HS-5 (cell line): Measurements from ENCODE around the gene NATD1.

Source experiments
- DNase-seq: peaks from one replicate; pipeline ENCODE4 v3.0.0-alpha.2; 2012; ENCODE audit warnings: low read depth

The NATD1 gene

GRCh38 chr17:21289902-21290571 lies 36.8 kb upstream of the NATD1 start:
- DNase-seq, result no peak

- DNase-seq, result no peak
Observed at GRCh38 chr17:21289175-21289901, 36.1 kb upstream of the NATD1 start.

DNA sequence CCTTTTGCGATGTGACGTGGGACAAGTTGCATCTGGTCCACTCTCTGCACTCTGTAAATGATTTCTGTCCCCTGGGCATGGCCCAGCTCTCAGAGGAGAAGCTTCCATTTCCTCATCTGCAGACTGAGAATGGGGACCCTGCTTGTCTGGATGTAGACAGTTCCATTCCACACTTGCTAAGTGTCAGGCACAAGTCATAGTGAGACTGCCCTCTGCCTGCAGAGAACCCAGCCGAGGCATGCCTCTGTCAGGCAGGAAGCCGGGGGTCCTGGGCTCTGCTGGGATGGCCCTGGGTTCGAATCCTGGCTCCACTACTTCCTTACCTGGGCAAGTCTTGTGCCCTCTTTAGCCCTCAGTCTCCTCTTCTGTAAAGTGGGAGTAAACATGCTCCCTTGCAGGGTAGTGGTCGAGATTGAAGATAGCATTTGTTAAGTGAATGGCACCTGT lies 35.4 kb upstream of the NATD1 start:
- DNase-seq, result no peak

GRCh38 chr17:21287703-21288449 lies 34.7 kb upstream of the NATD1 start:
- DNase-seq, result peak; percentile 89

- DNase-seq, result no peak
Observed at GRCh38 chr17:21286909-21287702, 33.9 kb upstream of the NATD1 start.

DNA sequence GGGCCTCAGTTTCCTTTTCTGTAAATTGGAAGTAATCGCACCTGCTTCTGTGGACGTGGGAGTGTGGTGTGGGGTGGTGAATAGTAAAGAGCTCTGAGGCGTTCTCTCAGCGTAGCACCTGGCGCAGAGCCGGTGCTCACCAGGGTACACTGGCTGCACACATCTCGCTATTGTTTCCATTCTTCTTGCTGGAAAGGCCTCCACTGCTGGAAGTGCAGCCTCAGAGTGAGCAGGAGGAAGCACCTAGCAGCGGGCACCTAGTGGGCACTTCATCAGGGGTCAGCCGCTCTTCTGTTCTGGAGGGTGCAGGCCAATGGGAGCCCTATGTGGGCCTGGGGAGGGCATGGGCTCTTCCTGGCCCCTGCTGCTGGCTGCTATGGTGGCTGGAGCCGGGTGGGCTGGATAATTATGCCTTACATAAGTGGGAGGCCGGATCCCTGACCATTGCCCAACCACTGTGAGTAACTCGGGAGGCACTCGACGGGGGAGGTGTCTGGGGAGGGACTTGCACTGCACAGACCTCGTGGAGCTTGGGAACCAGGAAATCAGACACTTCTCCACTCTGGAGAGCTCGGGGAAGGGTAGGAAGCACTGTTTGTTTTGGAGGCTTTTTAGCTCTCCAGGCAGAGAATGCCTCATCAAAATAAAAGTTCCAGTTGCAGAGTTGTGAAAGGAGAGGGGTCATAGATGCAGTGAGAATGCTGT lies 33.0 kb upstream of the NATD1 start:
- DNase-seq, result peak; percentile 91

- no peak for DNase-seq
Observed at GRCh38 chr17:21285164-21286065, 32.2 kb upstream of the NATD1 start.

DNA sequence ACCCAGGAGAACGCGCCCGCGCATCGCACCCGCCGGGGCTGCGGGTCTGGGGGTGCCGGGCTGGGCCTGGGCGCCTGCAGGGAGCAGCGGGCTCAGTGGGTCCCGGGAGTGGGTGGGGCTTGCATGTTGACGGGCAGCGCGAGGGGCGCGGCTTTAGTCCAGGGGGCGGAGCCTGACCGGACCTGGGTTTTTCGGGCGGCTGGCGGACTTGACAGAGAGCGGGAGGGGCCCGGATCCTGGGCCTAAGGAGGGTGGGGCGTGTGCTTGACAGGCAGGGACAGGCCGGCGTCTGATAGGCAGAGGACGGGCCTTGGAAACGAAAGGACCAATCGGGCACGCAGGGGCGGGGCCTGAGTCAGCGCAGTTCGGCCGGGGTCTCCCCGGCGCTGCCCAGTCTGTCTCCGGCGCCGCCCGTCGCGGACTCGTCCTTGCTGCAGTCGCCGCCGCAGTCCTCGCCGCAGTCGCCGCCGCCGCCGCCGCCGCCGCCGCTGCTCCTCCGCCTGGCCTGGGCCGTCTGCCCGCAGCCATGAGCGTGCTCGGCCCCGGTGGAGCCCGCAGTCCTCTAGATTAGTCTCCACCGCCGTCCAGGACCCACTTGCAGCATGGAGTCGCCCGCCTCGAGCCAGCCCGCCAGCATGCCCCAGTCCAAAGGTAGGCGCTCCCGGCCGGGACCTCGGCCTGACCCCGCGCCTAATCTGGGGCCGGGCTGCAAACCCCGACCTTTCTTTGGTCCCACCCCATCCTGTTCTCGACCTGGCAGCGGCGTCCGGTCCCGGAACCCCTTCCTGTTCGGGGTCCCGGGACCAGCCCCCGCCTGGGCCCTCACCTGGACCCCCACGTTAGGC lies 31.3 kb upstream of the NATD1 start, which contains the start of gene MAP2K3:
TSS of gene MAP2K3 (plus strand) at position 393 of the 845 bp plus-strand sequence. CDS start at position 603, 210 bp downstream.
- DNase-seq, result peak; percentile 91

DNA sequence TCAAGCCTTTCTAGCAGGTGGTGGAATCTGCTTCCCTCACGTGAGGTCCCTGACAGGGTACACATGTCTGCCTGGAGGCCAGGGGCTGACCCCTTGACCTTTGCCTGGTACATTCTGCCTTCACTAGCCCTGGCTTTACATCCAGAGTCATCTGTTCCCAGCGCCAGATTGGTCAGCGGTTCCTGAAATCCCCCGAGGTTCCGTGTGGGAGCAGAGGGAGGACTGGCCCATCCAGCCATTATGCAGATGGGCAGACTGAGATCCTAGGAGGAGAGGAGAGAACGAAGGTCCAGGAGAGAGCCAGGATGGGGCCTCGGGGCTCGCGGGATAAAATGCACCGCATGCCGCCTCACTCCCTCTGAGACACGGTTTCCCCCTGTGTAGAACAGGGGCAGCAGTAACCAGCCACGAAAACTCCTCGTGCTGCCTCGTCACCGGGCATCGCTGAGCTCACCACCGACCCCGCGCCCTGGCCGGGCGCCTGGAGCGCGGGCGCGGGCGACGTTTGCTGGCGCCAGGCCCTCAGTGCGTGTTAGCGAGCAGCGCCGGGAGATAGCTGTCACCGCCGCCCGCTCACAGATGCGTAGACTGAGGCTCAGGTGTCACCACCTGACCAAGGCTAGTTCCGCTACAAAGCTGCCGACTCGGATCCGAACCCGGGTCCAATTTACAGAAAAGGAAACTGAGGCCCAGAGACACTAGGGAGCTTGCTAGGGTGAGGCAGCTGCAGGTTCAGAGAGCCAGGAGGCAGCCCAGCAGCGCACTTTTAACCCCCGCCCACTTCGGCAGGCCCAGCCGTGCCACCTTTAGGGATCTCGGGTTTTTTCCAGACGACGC lies 30.5 kb upstream of the NATD1 start:
- no peak for DNase-seq

DNA sequence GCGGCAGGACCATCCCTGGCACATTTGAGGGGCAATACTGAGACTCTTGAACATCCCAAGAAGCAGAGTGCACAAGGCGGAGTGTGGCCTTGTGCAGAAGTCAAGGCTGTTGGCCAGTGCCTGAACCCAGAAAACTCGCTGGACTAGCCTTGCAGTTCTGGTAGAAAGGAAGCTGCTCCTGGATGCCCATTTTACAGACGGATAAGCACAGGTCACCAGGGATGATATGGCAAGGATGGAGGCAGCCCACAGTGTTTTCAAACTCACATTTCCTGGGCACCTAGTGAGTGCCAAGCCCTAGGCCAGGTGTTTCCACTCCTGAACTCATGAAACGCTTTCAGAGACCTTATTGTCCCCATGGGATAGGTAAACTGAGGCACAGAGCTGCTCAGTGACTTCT lies 29.6 kb upstream of the NATD1 start:
- no peak for DNase-seq

DNA sequence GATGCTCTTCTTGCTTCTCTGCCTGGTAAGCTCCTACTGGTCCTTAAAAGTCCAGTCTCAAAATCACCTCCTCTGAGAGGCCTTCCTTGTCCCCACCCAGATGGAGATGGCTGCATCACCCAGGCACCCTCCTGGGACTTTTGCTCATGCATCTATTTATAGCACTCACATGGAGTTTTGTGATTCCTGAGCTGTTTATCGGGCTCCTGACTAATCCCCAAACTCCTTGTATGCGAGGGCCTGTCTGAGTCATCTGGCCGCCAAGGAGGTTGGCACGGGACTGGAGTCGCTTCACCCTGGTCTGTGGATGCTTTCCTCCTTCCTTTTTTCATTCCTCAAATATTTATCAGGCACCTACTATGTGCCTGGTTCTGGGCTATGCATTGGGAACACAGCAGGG lies 29.0 kb upstream of the NATD1 start:
- peak; percentile 95 for DNase-seq

- DNase-seq, result no peak
Observed at GRCh38 chr17:21280081-21280518, 26.9 kb upstream of the NATD1 start.

DNA sequence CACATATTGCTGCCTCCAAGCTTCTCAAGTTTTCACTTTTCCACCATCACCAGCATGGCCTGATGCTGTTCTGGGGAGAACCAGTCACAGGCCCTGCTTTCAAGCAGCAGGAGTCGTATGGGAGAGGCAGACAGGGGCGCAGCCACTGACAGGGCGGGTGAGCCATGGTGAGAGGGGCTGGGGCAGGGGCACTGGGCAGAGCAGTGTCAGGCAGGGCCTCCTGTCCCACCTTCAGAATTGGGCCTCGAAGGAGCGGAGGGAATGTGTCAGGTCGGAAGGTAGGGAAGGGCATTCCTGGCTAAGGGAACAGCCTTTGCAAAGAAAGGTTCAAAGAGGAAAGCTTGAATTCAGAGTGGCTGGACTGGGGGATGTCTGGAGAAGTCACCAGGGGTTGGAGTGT lies 26.4 kb upstream of the NATD1 start:
- DNase-seq, result no peak

GRCh38 chr17:21279198-21279535 lies 26.0 kb upstream of the NATD1 start:
- no peak for DNase-seq

- no peak for DNase-seq
Observed at GRCh38 chr17:21278450-21279197, 25.4 kb upstream of the NATD1 start.

GRCh38 chr17:21277332-21277731 lies 24.1 kb upstream of the NATD1 start:
- DNase-seq, result no peak

DNA sequence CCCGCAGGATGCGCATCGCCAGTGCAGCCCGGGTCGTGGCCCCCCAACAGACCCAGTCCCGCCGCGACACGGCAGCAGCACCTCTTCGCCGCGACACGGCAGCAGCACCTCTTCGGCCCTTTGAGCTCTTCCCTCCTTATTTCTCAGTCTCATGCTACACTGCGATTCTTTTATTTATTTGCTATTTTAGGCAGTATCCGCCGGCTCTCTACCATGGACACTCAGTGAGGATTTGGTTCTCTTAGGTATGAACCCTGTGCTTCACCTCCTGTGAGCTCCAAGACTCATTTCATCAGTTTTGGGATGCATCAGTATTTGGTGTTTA lies 23.0 kb upstream of the NATD1 start:
- DNase-seq, result no peak
